HS-27A (cell line): ENCODE data around the gene OGA.
"Not testable (repeated sequence)": the region's sequence is repeated elsewhere in the genome, so short reads cannot be mapped to it uniquely, and the experiment has no call there.

Source experiments
- DNase-seq: peaks from one replicate; pipeline ENCODE4 v3.0.0-alpha.2; 2012; ENCODE audit warnings: low read depth, missing footprints

OGA gene

DNA sequence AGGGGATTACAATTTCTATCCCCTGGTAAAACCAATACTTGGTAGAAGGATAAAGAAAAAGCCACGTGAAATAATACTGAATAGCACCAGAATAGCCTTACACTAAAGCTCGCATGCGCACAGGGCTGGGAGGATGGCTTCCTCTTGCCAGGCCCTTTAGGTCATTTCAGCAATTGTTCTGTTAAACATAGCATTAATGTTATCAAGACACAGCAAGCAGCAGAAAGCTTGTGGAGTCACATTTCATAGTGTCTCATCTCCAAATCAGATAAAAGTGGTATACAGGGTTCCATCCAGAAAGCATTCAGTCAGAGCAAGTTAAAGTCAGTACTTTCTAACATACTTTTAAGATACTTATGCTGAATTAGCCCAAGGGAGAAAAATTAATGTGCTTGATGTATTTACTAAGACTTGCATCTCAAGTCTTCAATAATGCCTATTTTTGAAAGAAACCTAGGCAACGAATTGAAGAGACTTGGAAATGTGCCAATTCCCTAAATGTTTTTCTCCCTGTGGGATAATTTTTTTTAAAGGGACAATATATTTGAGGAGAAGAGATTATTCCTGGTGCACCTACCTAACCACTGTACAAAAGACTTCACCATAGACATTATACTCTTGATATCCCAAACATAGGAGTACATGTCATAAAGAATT lies 20.7 kb downstream of the OGA start:
- no peak for DNase-seq

DNA sequence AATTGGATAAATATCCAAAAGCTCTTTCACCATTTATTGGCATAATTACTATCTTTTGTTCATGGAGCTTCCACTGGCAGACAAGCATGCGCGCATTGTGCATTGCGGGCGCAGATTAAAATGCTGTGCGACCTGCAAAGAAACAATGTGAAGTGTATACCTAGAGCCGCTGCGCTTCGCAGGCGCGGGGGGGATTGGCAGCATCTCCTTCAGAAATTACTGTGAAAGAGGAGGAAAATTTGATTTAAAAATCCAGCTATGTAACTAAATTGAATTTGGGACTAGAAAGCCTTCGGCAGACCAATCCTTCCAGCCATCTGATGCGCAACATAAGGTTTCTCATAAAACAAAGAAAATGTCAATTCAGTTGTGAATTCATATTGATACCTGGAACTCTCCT lies 24.7 kb downstream of the OGA start:
- no peak for DNase-seq

DNA sequence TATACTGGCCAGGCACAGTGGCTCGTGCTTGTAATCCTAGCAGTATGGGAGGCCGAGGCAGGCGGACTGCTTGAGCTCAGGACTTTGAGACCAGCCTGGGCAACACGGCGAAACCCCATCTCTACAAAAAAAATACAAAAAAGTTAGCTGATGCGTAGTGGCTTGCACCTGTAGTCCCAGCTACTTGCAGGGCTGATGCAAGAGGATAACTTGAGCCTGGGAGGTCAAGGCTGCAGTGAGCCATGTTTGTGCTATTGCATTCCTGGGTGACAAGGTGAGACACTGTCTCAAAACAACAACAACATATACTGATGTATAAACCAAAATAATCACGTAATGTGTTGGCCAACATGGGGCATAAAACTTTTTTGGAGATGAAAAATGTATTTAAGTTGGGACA lies 28.6 kb downstream of the OGA start:
- no peak for DNase-seq

DNA sequence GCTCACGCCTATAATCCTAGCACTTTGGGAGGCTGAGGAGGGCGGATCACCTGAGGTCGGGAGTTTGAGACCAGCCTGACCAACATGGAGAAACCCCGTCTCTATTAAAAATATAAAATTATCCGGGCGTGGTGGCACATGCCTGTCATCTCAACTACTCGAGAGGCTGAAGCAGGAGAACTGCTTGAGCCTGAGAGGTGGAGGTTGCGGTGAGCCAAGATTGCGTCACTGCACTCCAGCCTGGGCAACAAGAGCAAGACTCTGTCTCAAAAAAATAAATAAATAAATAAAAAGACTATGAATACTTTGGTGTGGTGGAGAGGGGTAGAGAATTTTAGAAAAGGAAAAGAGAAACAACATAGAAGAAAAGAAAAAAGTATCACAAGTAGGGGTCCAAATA lies 29.0 kb downstream of the OGA start:
- not testable (repeated sequence) for DNase-seq

DNA sequence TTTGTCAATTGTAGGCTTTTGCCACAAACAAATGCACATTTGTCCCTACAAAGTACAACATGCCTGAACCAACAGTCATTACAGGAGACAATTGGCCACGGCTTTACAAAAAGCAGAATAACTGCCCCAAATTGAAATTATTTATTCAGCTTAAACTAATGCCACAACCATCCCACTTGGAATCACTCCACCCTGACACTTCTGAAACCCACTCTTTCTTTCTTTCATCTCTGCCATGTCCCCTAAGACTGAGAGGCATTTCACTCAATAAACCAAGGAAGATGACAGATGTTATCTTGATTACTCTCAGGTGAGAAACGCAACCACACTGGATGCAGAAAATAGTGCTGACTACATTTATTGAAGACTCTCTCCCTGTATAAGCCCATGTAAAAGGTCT lies 32.4 kb downstream of the OGA start:
- DNase-seq: no peak

DNA sequence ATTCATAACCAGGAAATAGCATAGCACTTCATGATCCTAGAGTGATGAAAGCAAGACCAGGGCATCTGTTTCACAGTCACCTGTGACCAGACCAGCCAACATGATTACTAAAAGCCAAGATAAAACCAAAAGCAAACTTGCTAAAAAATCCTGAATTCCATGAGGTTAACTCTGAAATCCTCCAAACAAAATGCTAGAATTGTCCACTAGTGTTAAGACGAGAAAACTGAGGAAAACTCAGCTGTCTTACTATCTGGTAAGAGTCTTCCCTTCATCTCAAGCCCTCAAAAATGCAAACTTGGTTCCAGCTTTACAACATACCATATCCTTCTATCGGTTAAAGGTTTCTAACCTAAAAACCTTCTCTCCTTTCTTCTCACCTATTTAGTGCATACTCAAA lies 33.7 kb downstream of the OGA start:
- DNase-seq: no peak

DNA sequence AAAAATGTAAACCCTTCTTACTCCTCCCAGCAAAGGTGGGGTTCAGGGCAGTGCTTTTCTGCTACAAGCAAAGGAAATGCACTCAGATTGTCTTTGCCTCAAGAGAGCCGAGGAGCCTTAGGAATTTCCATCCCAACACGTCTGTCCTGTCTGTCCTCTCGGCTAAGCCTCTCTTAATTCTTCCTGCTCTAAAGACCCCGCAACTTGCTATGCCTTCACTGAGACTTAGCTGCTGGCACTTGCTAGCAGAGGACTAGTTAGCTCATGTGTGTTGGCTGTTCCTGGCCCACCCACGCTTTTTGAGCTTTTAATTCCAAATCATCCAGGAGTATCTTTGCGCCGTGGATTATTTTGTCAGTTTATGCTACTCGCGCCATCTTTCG lies 34.5 kb downstream of the OGA start:
- DNase-seq: no peak

DNA sequence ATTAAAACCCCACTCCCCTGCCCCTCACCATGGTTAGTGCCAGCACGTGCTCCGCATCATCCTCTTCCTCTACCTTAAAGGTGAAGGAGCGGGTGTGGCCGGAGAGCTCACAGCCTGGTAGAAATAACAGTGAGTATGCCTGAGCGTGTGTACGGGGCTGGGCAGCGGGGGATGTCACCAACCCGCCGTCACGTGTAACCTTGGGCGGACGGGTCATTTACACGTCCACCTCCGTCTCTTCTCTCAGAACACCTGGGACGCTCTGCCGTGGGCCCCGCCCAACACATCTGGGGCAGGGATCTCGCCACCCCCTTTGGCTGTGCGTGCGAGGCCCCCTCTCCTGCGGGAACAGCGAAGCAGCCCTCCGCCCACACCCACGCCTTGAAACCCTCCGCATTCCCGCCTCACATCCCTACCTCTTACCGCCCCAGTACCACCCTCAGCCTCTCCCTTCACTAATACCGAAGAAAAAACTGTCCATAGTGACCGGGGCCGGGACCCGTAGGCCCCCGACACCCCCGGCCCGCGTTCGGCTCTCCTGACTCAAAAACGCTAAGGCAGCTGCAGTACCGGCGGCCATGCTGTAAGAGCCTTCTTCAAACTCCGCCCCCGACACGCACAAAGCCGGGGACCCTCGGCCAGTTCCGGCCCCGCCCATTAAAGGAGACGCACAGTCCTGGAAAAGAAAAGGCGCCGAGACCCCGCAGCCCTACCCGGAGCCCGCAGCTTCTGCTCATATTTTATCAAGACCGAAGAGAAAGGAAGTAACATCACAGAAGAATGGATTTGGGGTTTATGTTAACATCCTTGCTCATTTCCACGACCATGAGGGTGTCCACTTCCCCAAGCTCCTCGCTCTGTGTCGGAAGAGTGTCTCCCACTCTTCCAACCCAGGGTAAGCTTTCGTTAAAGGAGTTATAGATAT lies 35.2 kb downstream of the OGA start, which contains the start of gene NPM3:
Gene NPM3 (minus strand): TSS at position 636 of the 925 bp plus-strand sequence. CDS start 56 bp downstream, at position 580.
- peak; percentile 23 for DNase-seq

DNA sequence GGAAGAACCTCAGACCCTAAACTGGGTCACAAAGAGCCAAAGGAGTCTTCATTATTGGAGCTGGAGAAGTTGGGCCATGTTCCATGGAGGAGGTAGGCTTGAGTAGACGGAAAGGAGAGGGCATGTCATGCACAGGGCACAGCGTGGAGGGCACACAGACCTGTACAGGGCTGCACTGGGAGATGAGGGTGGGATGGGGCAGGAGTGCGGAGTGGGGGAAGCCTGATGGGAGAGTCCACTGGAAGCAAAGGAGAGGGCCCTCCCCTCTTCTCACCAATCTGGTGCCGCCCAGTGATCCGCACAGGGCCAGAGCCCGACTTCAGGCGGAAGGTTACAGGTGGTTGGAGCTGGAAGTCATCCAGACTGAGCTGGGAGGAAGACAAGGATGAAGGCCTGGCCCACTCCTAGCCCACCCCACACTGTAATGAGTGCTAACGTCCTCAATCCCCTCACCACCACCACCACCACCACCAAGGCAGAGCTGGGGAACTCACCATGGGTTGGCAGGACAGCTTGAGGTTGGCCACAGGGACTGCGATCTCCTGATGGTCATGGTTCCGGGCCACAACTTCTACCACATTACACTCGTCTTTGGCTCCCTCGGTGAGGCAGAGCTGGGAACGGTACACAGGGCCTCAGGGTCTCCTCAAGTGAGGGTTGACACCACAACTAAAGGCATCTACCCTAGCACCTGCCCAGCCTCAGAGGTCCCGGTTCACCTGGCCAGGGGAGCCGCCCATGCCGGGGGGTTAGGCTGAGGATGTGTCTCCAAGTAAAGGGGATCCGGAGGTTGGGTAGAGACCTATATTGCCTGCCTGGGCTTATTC lies 36.0 kb downstream of the OGA start:
- DNase-seq: no peak

DNA sequence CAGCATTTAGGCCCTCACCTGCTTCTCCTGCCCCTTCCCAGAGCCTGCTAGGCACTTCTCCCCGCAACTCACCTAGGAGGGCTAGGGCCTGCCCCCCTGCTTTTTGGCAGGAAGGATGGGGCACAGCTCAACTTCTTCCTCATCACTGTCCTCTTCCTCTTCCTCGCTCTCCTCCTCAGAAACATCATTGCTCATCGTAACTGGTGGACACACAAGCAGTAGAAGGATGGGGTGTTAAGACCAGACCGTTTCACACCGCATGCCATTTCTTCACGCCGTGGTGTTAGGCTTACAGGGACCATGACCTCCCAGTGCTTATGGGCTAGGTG lies 36.6 kb downstream of the OGA start:
- no peak for DNase-seq

DNA sequence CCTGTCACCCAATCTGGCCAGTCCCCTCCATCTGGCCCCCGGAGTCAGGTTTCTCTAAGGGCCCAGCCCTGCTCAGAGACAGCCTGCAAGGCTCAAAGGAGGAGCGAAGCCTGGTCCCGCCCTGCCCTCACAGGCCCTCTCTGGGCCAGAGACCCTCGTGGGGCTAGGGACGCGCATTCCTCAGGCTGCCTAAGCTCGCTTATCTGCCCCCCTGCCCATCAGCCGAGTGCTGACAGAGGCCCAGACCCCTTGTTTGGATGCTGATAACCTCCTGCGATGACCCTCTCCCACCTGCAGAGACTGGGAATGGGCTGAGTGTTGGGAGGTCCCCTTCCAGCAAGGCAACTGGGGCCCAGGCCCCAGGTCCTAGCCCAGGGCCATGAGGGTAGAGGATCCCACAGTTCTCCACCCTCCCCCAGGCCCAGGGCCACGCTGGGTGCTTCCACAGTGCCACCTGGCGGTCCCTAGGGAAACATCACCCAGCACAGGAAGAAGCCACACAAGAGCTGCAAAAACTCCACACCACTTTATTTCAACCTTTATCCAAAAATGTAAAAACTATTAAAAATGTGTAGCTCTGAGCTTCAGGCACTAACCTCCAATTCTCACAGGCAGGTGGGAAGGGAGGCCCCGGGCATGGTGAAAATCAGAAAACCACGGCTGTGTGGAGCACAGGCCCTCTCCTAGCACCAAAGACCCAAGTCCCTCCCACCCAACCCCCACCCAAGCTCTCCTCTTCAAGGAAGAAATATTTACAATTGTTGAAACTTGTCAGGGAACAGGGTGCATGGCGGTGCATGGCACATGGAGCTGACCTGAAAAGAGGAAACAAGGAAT lies 37.2 kb downstream of the OGA start:
- no peak for DNase-seq

DNA sequence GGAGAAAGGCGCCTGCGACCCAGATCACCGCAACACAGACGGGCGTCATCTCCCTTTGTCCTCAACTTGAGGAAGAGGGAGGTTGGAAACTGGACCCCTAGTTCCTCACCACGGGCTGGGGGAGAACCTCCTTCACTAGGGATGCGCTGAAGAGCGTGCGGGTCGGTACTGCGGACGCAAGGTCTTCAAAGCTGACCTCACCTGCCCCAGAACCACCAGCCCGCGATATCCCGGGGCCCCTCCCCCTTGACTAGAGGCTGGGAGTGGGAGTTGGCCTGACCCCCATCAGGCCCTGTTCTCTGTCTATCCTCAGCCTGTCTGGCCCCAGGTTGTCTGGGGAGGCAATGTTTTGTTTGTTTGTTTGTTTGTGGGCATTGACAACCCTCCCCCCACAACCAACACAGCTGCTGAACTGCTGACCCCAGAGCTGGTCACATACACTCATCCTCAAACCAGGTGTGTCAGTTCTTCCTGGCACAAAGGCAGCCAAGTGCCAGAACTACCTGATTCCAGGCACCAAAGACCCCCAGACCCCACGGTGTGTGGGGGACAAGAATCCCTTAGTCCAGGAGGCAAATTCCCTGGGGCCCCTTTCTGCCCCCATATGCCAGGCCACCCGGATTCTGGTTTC lies 37.9 kb downstream of the OGA start:
- no peak for DNase-seq

DNA sequence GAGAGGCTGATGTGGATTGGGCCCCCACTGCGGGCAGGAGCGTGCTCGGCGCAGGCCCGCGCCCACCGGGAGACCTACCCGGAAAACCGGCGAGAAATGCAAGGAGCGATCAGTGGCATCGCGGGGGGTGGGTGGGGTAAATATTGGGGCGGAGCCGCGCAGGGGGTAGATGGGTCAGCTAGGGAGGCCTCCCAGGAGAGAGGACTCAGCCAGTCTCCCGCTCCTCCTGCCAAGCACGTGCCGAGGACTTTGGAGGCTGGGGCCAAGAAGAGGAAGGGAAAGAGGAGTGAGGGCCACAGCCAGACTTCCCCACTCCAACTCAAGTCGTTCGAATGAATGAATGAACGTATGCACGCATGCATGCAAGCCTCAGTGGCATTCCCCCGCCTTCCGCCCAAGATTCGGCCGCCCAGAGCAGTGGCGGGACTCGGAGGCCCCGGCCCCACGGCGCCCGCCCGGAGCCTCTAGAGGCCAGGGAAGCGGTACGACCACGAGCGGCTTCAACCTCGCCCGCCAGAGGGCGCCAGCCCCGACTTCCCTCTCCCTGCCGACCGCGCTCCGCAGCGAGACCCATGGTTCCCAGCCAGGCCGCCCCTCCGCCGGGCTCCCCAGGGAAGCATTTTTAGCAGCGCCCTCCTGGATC lies 38.6 kb downstream of the OGA start:
- DNase-seq: no peak

DNA sequence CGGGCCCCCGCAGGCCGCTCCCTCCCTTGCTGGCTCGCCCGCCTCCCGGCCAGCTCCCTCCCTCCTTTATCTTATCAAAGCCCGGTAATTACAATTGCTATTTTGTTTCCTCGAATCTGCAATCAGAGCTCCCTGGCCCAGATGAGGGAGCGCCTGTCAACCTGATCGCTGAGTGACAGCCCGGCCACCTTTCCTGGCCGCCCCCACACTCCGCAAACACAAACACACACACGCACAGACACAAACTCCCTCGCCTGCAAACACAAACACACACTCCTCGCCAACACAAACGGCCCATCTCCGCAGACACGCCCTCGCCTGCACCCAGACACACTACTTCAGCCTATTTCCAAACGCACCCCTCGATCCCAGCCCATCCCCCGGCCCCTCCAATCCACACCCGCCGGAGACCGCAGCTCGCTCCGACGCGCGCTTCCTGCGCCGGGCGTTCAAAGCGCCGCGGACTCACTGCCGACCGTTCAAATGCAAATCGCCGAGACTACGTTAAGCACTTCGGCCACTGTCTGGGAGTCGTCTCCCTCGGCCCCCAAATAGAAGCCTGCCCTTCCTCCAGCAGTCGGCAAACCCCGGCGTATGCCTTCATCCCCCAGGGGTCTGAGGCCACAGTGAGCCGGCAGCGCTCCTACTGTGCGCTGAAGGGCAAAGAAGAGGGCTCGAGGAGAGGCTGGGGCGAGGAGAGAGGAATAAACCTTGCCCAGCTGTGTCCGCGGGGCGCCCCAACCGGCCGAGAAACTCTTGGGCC lies 39.3 kb downstream of the OGA start:
- DNase-seq: no peak

DNA sequence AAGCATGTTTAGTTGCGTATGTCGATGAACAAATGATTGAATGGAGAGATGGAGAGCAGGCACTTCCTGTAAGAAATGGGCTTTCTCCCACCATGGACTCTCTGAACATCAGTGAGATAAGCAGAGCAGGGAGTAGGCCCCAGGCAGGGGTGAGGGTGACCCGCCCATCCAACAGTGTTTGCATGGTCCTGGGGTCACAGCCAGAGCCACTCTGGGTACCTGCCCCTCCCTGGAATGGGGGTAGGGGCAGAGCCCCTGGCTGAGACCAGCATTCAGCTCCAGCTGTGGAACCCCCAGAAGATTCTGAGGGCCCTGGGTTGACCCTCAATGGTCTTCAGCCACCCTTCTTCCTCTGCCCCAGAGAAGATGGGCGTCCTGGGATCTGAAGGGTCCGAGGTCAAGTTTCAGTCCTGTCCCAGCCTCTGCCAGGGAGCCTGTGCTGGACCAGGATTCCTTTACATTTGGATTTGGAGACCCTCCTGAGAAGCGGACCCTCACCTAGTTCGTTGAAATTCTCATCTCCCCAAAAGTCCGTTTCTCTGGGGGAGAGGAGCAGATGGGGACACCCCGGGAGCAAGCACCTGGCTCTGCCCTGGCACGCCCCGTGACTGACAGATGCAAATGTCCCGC lies 40.0 kb downstream of the OGA start:
- no peak for DNase-seq

DNA sequence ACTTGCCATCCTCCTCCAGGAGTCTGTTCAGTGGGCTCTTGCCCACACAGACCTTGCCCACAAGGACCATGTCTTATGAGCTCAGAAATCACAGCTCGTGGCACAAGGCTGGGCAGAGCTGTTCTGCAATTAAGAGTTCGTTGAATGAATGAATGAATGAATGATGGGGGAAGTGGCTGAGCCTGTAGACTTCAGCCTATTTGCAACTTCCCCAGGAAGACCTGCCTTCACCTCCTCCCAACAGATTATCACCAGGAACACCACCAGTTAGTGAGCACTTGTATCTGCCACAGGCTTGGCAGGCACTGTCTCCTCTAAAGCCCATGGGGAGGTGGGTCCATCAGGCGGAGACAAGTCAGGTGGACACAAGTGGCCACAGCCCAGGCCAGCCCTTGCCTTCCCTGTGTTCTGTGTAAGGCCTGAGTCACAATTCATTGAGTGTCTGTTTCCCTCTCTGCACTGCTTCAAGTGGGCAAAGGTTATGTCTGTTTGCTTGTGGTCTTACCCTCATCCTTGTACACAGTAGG lies 40.6 kb downstream of the OGA start:
- no peak for DNase-seq

DNA sequence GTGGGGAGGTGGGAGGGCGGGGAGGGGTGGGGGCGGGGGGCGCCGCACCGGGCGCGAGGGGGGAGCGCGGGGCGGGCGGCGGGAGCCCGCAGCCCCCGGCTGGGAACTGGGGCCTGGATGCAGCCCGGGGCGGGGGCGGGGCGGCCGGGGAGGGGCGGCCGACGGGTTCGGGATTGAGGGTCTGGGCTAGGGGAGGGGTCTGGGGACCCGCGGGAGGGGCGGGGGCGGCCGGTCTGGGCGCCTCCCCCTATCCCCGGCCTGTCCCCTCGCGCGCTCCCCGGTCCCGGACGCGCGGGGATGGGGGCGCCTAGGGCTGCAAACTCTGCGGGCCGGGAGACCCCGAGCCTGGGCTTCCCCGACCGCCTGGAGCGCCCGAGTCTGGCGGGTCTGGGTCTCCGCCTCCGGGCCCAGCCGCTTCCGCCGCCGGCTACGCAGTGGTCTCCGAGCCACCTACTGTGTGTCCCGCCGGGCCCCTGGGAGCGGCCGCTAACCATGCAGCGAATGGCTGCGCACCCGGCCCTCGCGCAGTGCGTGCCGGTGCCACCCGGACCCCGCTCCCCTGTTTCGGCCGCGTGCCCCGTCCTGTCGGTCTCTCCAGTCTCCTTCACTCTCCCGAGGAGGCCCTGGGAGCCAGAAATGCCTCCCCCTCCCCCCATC lies 42.0 kb downstream of the OGA start:
- no peak for DNase-seq

DNA sequence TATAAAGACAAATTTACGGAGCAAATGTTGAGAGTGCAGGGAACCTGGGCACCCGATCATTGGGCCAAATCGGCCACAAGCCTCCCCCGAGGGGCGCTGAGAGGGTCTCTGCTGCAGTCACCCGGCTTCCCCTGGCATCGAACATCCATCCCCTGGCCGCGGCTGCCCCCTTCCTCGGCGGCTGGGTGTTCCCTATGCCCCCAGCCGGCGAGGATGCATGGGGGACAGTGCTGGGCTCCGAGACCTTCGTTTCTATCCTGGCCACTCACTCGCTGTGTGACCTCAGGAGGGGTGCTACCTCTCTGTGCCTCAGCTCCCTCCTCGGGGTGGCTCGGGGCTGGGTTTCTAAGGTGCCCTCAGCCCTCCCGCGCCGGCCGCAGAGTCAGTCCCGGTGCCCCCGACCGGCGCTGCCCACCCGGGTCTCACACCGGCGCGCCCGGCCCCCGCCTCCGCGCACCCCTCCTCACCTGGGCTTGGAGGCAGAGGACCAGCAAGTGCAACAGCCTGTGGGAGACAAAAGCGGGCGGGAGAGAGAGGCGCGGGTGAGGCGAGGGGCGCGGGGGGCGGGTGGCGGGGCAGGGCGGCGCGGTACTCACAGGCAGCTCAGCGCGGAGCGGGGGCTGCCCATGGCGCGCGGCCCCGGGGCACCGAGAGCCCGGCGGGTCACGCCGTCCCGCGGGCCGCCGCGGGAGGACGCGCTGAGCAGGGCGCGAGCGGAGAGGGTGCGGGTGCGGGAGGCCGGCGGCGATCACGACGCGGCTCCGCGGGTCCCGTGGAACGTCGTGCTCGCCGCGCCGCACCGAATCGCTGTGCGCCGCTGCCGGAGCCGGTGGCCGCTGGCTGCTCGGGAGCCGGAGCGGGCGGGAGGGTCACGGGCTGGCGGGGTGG lies 42.7 kb downstream of the OGA start, which contains the start of gene FGF8:
Gene FGF8 (minus strand): TSS at position 842 of the 888 bp plus-strand sequence. CDS start 214 bp downstream, at position 628.
- no peak for DNase-seq
